SK-N-SH treated with all-trans-retinoic acid at 6 μM for 48 hours (cell line): ENCODE measurements around the gene COQ2.
"Not testable (repeated sequence)": the region's sequence is repeated elsewhere in the genome, so short reads cannot be mapped to it uniquely, and the experiment has no call there.

ENCODE experiments used
- ATAC-seq: fragments of 200-7000 bp; cut with Tn5 transposase; 3 replicates; pipeline ENCODE4 v1.9.1; 2020; ENCODE audit warnings: mild to moderate bottlenecking, moderate library complexity
- BACH2 ChIP-seq: fragments of 250-450 bp; sonication (Bioruptor Pico); IDR thresholded peaks from 2 replicates; pipeline ENCODE4 v1.9.0; 2021; ENCODE audit warnings: mild to moderate bottlenecking, borderline replicate concordance
- CSDC2 ChIP-seq: fragments of 250-450 bp; sonication (Bioruptor Pico); IDR thresholded peaks from 2 replicates; pipeline ENCODE4 v1.5.0; 2020; ENCODE audit warnings: mild to moderate bottlenecking, moderate library complexity
- CSRNP3 ChIP-seq: fragments of 250-450 bp; sonication (Bioruptor Pico); IDR thresholded peaks from 2 replicates; pipeline ENCODE4 v1.5.1; 2021; ENCODE audit warnings: mild to moderate bottlenecking, moderate library complexity
- ESRRG ChIP-seq: fragments of 250-450 bp; sonication (Bioruptor Pico); IDR thresholded peaks from 2 replicates; pipeline ENCODE4 v1.6.1; 2021; ENCODE audit warnings: mild to moderate bottlenecking
- GLIS3 ChIP-seq: fragments of 250-450 bp; sonication (Bioruptor Pico); IDR thresholded peaks from 2 replicates; pipeline ENCODE4 v1.5.0; 2020; ENCODE audit warnings: mild to moderate bottlenecking, moderate library complexity
- ISL1 ChIP-seq: fragments of 250-450 bp; sonication (Bioruptor Pico); IDR thresholded peaks from 2 replicates; pipeline ENCODE4 v2.1.2; 2022; ENCODE audit warnings: mild to moderate bottlenecking, moderate library complexity
- OSR1 ChIP-seq: fragments of 250-450 bp; sonication (Bioruptor Pico); IDR thresholded peaks from 2 replicates; pipeline ENCODE4 v1.8.0; 2022; ENCODE audit warnings: moderate library complexity, mild to moderate bottlenecking, inconsistent platforms
- PATZ1 ChIP-seq: fragments of 250-450 bp; sonication (Bioruptor Pico); IDR thresholded peaks from 2 replicates; pipeline ENCODE4 v1.8.0; 2020; ENCODE audit warnings: mild to moderate bottlenecking, moderate library complexity, borderline replicate concordance
- POU6F1 ChIP-seq: fragments of 250-450 bp; sonication (Bioruptor Pico); IDR thresholded peaks from 2 replicates; pipeline ENCODE4 v1.8.0; 2021; ENCODE audit warnings: low read depth, mild to moderate bottlenecking, moderate library complexity, borderline replicate concordance
- PPARA ChIP-seq: fragments of 250-450 bp; sonication (Bioruptor Pico); IDR thresholded peaks from 2 replicates; pipeline ENCODE4 v1.5.0; 2020; ENCODE audit warnings: mild to moderate bottlenecking, borderline replicate concordance
- RARB ChIP-seq: fragments of 250-450 bp; sonication (Bioruptor Pico); IDR thresholded peaks from 2 replicates; pipeline ENCODE4 v1.8.0; 2021; ENCODE audit warnings: mild to moderate bottlenecking, moderate library complexity
- SNAI2 ChIP-seq: fragments of 250-450 bp; sonication (Bioruptor Pico); IDR thresholded peaks from 2 replicates; pipeline ENCODE4 v1.5.0; 2020; ENCODE audit warnings: mild to moderate bottlenecking, moderate library complexity
- TCF4 ChIP-seq: fragments of 250-450 bp; sonication (Bioruptor Pico); IDR thresholded peaks from 2 replicates; pipeline ENCODE4 v1.8.0; 2021; ENCODE audit warnings: mild to moderate bottlenecking, moderate library complexity, borderline replicate concordance
- TOX ChIP-seq: fragments of 250-450 bp; sonication (Bioruptor Pico); IDR thresholded peaks from 2 replicates; pipeline ENCODE4 v1.8.0; 2021; ENCODE audit warnings: mild to moderate bottlenecking, moderate library complexity, borderline replicate concordance
- ZC3H10 ChIP-seq: fragments of 250-450 bp; sonication (Bioruptor Pico); IDR thresholded peaks from 2 replicates; pipeline ENCODE4 v1.5.1; 2021; ENCODE audit warnings: mild to moderate bottlenecking, moderate library complexity
- ZFP3 ChIP-seq: fragments of 250-450 bp; sonication (Bioruptor Pico); IDR thresholded peaks from 2 replicates; pipeline ENCODE4 v1.5.0; 2020; ENCODE audit warnings: mild to moderate bottlenecking, moderate library complexity
- ZFP30 ChIP-seq: fragments of 450-650 bp; formaldehyde crosslinking; IDR thresholded peaks from 2 replicates; pipeline ENCODE4 v1.5.0; 2022; ENCODE audit warnings: mild to moderate bottlenecking, moderate library complexity
- ZNF565 ChIP-seq: fragments of 450-650 bp; formaldehyde crosslinking; conservative IDR thresholded peaks from 2 replicates; pipeline ENCODE4 v1.5.0; 2020; ENCODE audit warnings: low read depth, mild to moderate bottlenecking, moderate library complexity
- ZNF70 ChIP-seq: fragments of 450-650 bp; formaldehyde crosslinking; IDR thresholded peaks from 2 replicates; pipeline ENCODE4 v1.5.0; 2020; ENCODE audit warnings: mild to moderate bottlenecking, moderate library complexity
- ZNF8 ChIP-seq: fragments of 450-650 bp; formaldehyde crosslinking; IDR thresholded peaks from 2 replicates; pipeline ENCODE4 v1.5.0; 2020; ENCODE audit warnings: mild to moderate bottlenecking, moderate library complexity

Gene COQ2

GRCh38 chr4:83276299-83277040 is 8.1 kb downstream of the COQ2 start:
- no peak for ATAC-seq
- TF ChIP-seq ZC3H10 (CRISPR knock-in tag) (no peak), OSR1 (CRISPR knock-in tag) (no peak), TOX (CRISPR knock-in tag) (no peak), POU6F1 (CRISPR knock-in tag) (no peak), PATZ1 (CRISPR knock-in tag) (no peak)

GRCh38 chr4:83273926-83274325 is 10.7 kb downstream of the COQ2 start:
- not testable (repeated sequence) for ATAC-seq

- no peak for ATAC-seq
- no peak for TF ChIP-seq PPARA
- no peak for TF ChIP-seq ZFP3
- TF ChIP-seq OSR1 (CRISPR knock-in tag) = no peak
- TF ChIP-seq CSRNP3 (CRISPR knock-in tag) = no peak
- no peak for TF ChIP-seq ZNF8
Measured at GRCh38 chr4:83272900-83273299, 11.7 kb downstream of the COQ2 start.

GRCh38 chr4:83269256-83269655 is 15.3 kb downstream of the COQ2 start:
- TF ChIP-seq TCF4 (CRISPR knock-in tag) (no peak), ISL1 (CRISPR knock-in tag) (no peak), ZNF70 (no peak), CSRNP3 (CRISPR knock-in tag) (no peak), POU6F1 (CRISPR knock-in tag) (no peak), CSDC2 (CRISPR knock-in tag) (no peak), OSR1 (CRISPR knock-in tag) (no peak), RARB (CRISPR knock-in tag) (no peak), ESRRG (no peak), BACH2 (CRISPR knock-in tag) (no peak), ZFP3 (no peak), ZNF565 (CRISPR knock-in tag) (no peak), ZNF8 (no peak), GLIS3 (CRISPR knock-in tag) (no peak), TOX (CRISPR knock-in tag) (no peak), ZFP30 (CRISPR knock-in tag) (no peak)
- TF ChIP-seq, all 23 proteins: peak for 0
- no peak for ATAC-seq

GRCh38 chr4:83268491-83268890 is 16.1 kb downstream of the COQ2 start:
- TF ChIP-seq PPARA (no peak), ESRRG (no peak), PATZ1 (CRISPR knock-in tag) (no peak), ZNF8 (no peak), CSDC2 (CRISPR knock-in tag) (no peak), ZFP30 (CRISPR knock-in tag) (no peak), SNAI2 (CRISPR knock-in tag) (no peak), OSR1 (CRISPR knock-in tag) (no peak), ZC3H10 (CRISPR knock-in tag) (no peak), ZNF565 (CRISPR knock-in tag) (no peak), ZFP3 (no peak)
- no peak for ATAC-seq
